ENCODE results near the gene DEPDC1B. TPM values are rescaled to one million over a fixed set of nuclear protein-coding genes. Genes with fewer than 3 reads are reported as not detected.

DEPDC1B gene
- total RNA-seq, 1 experiment from 2014 or later: 11.3 TPM

DNA sequence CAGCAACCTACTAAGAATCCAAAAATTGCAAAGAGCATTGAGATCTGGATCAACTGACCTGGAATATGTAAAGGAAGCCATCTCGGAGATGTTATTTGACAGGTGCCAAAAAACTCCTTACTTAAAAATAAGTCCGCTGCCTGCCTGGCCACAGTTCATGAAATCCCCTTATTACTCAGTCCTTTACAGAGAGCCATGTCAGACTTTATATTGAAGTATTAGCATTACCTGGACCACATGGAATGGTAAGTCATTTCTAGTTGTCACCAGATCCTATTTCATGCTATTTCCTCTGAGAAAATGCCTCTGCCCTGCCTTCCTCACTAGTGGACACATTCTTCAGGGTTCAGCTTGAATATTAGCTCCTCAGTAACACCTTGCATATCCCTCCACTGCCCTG, 115.7 kb downstream of the DEPDC1B start:
- ChIA-PET POLR2A (interaction anchor here (0.6 kb wide), 1 partner anchor 22 kb away, joined by 3 read pairs; no protein-coding TSS in a partner anchor), CTCF (no interaction called here)
- DNase-seq (ENCODE audit: unreplicated experiment): no peak
- Mint-ChIP-seq H3K27ac (ENCODE audit: low read depth, unreplicated experiment) (no peak overlapping the region), H3K9me3 (ENCODE audit: unreplicated experiment) (no peaks in the 10 kb centered on the region), H3K27me3 (ENCODE audit: insufficient read depth, unreplicated experiment) (no peaks in the 10 kb centered on the region), H3K4me3 (ENCODE audit: unreplicated experiment) (no peak overlapping the region), H3K4me1 (ENCODE audit: insufficient read depth, unreplicated experiment) (no peaks in the 10 kb centered on the region), H3K36me3 (ENCODE audit: insufficient read depth, unreplicated experiment) (no peaks in the 10 kb centered on the region)
- intact Hi-C loops (cut with micrococcal nuclease): no loop called here
- TF ChIP-seq, protein P1, sequence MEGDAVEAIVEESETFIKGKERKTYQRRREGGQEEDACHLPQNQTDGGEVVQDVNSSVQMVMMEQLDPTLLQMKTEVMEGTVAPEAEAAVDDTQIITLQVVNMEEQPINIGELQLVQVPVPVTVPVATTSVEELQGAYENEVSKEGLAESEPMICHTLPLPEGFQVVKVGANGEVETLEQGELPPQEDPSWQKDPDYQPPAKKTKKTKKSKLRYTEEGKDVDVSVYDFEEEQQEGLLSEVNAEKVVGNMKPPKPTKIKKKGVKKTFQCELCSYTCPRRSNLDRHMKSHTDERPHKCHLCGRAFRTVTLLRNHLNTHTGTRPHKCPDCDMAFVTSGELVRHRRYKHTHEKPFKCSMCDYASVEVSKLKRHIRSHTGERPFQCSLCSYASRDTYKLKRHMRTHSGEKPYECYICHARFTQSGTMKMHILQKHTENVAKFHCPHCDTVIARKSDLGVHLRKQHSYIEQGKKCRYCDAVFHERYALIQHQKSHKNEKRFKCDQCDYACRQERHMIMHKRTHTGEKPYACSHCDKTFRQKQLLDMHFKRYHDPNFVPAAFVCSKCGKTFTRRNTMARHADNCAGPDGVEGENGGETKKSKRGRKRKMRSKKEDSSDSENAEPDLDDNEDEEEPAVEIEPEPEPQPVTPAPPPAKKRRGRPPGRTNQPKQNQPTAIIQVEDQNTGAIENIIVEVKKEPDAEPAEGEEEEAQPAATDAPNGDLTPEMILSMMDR (IDR thresholded peaks at IDR 0.05; ENCODE audit: unreplicated experiment): no peak
- no TSS peak for BruUV-seq (replicated peaks)

DNA sequence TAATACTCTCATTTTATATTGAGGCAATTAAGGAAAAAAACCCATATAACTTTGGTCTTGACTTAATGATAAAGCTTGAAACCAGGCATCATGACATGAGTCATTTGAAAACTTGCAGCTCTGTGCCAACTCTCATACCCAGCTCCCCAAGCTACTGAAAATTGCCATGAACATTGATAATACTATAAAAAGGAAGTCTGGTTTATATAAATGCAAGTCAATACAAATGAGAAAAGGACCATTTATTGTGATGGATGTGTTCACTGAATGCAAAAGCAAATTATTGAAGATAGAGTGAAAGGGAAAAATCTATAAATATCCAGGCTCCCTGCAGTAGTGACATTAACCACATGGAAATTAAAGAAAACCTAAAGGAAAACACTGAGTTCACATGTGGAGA, 116.3 kb downstream of the DEPDC1B start:
- TF ChIP-seq, protein P1 (IDR thresholded peaks at IDR 0.05; ENCODE audit: unreplicated experiment): no peak
- Mint-ChIP-seq H3K27me3 (ENCODE audit: insufficient read depth, unreplicated experiment) (no peaks in the 10 kb centered on the region), H3K27ac (ENCODE audit: low read depth, unreplicated experiment) (no peak overlapping the region), H3K36me3 (ENCODE audit: insufficient read depth, unreplicated experiment) (no peaks in the 10 kb centered on the region), H3K9me3 (ENCODE audit: unreplicated experiment) (no peaks in the 10 kb centered on the region), H3K4me3 (ENCODE audit: unreplicated experiment) (no peak overlapping the region), H3K4me1 (ENCODE audit: insufficient read depth, unreplicated experiment) (no peaks in the 10 kb centered on the region)
- intact Hi-C loops (cut with micrococcal nuclease): no loop called here
- DNase-seq (ENCODE audit: unreplicated experiment): no peak
- ChIA-PET POLR2A (no interaction called here), CTCF (interaction anchor here (0.7 kb wide), 1 partner anchor 825 kb away, joined by 3 read pairs; no protein-coding TSS in a partner anchor)
- BruUV-seq (replicated peaks): no TSS peak

DNA sequence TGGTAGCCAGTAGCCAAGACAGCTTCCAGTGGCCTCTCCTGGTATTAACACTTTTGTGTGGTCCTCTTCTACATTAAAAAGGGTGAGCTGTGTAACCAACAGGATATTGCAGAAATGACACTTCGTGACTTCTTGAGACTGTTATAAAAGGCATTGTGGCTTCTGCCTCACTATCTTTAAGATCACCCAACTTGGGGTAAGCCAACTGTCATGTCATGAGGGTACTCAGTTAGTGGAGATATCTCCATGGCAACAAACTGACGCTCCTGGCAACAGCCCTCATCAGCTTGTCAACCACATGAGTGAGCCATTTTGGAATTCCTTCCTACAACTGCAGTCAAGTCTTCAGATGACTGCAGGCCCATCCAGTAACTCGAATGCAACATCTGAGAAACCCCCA, 121.7 kb downstream of the DEPDC1B start:
- Mint-ChIP-seq H3K27ac (ENCODE audit: low read depth, unreplicated experiment) (no peak overlapping the region), H3K4me3 (ENCODE audit: unreplicated experiment) (no peak overlapping the region), H3K4me1 (ENCODE audit: insufficient read depth, unreplicated experiment) (no peaks in the 10 kb centered on the region), H3K9me3 (ENCODE audit: unreplicated experiment) (peaks cover 24% of the 10 kb centered on the region), H3K36me3 (ENCODE audit: insufficient read depth, unreplicated experiment) (no peaks in the 10 kb centered on the region), H3K27me3 (ENCODE audit: insufficient read depth, unreplicated experiment) (no peaks in the 10 kb centered on the region)
- POLR2A ChIA-PET: no interaction called here
- TF ChIP-seq, protein P1 (IDR thresholded peaks at IDR 0.05; ENCODE audit: unreplicated experiment): no peak
- no TSS peak for BruUV-seq (replicated peaks)
- intact Hi-C loops (cut with micrococcal nuclease): no loop called here
- no peak for DNase-seq (ENCODE audit: unreplicated experiment)
- CTCF ChIA-PET: interaction anchor here (0.6 to 1.3 kb wide), 2 partner anchors 15 to 34 kb away, joined by 3 to 4 read pairs; no protein-coding TSS in a partner anchor

DNA sequence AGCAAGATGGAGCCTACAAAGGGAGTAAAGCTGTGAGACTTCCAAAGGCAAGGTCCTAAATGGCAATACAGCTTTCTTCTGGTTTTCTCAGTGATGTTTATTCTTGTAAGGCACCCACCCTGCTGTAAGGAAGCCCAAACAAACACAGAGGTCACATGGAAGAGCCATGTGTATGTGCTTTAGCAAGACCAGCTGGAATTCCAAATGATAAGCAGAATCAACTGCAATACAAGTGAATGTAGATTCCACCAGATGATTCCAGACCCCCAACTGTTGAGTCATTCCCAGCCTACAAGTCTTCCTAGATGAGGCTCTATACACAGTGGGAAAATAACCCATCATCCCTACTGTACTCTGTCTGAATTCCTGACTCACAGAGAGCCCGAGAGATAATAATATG, 122.8 kb downstream of the DEPDC1B start:
- ChIA-PET POLR2A (no interaction called here), CTCF (no interaction called here)
- DNase-seq (ENCODE audit: unreplicated experiment): no peak
- intact Hi-C loops (cut with micrococcal nuclease): no loop called here
- Mint-ChIP-seq H3K36me3 (ENCODE audit: insufficient read depth, unreplicated experiment) (no peaks in the 10 kb centered on the region), H3K4me1 (ENCODE audit: insufficient read depth, unreplicated experiment) (no peaks in the 10 kb centered on the region), H3K9me3 (ENCODE audit: unreplicated experiment) (peaks cover 24% of the 10 kb centered on the region), H3K27ac (ENCODE audit: low read depth, unreplicated experiment) (no peak overlapping the region), H3K27me3 (ENCODE audit: insufficient read depth, unreplicated experiment) (no peaks in the 10 kb centered on the region), H3K4me3 (ENCODE audit: unreplicated experiment) (no peak overlapping the region)
- BruUV-seq (replicated peaks): no TSS peak
- TF ChIP-seq, protein P1 (IDR thresholded peaks at IDR 0.05; ENCODE audit: unreplicated experiment): no peak

All from MCF 10A (cell line).